Activated CD8-positive, alpha-beta T cell treated with anti-CD3 and anti-CD28 coated beads, Interleukin-2, amount 10 ng/mL, durations not matched to agents 7 days and 5 days (primary cell): ENCODE data around the gene GP5. TPM values are rescaled to one million over a fixed set of nuclear protein-coding genes. Genes with fewer than 3 reads are reported as not detected.

Source experiments
- ATAC-seq: fragments of 150-1000 bp; cut with Tn5 transposase; one replicate; pipeline ENCODE4 v1.10.0; 2021; ENCODE audit warnings: moderate library complexity
- CTCF ChIA-PET: fragments of 350-600 bp; sonication (Branson Sonifier 250); formaldehyde crosslinking; loops from one replicate; lab custom pipeline; 2021; ENCODE audit warnings: antibody characterized with exemption; lab: Charles Lee
- POLR2A ChIA-PET: fragments of 350-600 bp; sonication (Branson Sonifier 250); formaldehyde crosslinking; loops from one replicate; lab custom pipeline; 2021; ENCODE audit warnings: antibody characterized with exemption; lab: Charles Lee
- DNase-seq: peaks from one replicate; pipeline ENCODE4 v3.0.0-alpha.2; 2020
- H3K27ac Mint-ChIP-seq: one replicate; pipeline ENCODE4 v1.8.0; 2021; ENCODE audit warnings: mild to moderate bottlenecking, mixed read lengths
- H3K27me3 Mint-ChIP-seq: one replicate; pipeline ENCODE4 v1.8.0; 2021; ENCODE audit warnings: low read depth, mixed read lengths
- H3K36me3 Mint-ChIP-seq: one replicate; pipeline ENCODE4 v1.8.0; 2021; ENCODE audit warnings: low read depth, mixed read lengths
- H3K4me1 Mint-ChIP-seq: one replicate; pipeline ENCODE4 v1.8.0; 2021; ENCODE audit warnings: low read depth, mixed read lengths
- H3K4me3 Mint-ChIP-seq: one replicate; pipeline ENCODE4 v1.8.0; 2021; ENCODE audit warnings: mild to moderate bottlenecking, mixed read lengths
- H3K9me3 Mint-ChIP-seq: one replicate; pipeline ENCODE4 v1.8.0; 2022; ENCODE audit warnings: mixed read lengths; ENCODE audit not compliant: insufficient read depth
- total RNA-seq, 2 experiments: library from RNA; stranded (reverse); gene quantifications; one replicate each; pipeline ENCODE4 v1.2.3, GENCODE V29; 2021

GP5 gene
- total RNA-seq, 2 experiments from 2014 or later = 1.3 to 1.4 TPM

GRCh38 chr3:194424373-194424772 lies 25.3 kb upstream of the GP5 start:
- DNase-seq = no peak
- H3K4me3 Mint-ChIP-seq = no peak overlapping the region
- POLR2A ChIA-PET = no interaction called here
- no peaks in the 10 kb centered on the region for H3K4me1 Mint-ChIP-seq
- H3K36me3 Mint-ChIP-seq = peaks cover 34% of the 10 kb centered on the region
- no peak for ATAC-seq
- no peaks in the 10 kb centered on the region for H3K27me3 Mint-ChIP-seq
- CTCF ChIA-PET = no interaction called here
- no peaks in the 10 kb centered on the region for H3K9me3 Mint-ChIP-seq
- no peak overlapping the region for H3K27ac Mint-ChIP-seq

DNA sequence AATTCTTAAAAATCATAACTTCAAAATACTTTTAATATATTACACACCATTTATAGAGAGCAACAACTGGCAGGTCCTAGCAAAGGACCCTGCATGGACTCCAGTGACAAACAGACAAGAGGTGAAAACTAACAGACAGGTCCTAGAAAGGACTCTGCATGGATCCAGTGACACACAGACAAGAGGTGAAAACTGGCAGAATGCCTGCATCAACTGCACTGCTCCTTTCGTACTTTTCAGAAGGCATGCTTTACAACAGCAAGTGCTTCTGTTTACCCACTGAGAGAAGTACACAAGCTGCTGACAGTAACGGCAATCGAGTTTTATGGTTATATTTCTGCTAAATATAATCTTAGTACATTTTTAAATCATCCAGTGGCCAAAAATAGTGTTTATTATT lies 24.3 kb upstream of the GP5 start:
- DNase-seq (no peak), ATAC-seq (no peak)
- Mint-ChIP-seq H3K9me3 (no peaks in the 10 kb centered on the region), H3K36me3 (peaks cover 37% of the 10 kb centered on the region), H3K4me3 (no peak overlapping the region), H3K27me3 (no peaks in the 10 kb centered on the region), H3K27ac (no peak overlapping the region), H3K4me1 (no peaks in the 10 kb centered on the region)
- ChIA-PET POLR2A (no interaction called here), CTCF (interaction anchor here (1.4 kb wide), 1 partner anchor 9 kb away, joined by 3 read pairs; no protein-coding TSS in a partner anchor)

DNA sequence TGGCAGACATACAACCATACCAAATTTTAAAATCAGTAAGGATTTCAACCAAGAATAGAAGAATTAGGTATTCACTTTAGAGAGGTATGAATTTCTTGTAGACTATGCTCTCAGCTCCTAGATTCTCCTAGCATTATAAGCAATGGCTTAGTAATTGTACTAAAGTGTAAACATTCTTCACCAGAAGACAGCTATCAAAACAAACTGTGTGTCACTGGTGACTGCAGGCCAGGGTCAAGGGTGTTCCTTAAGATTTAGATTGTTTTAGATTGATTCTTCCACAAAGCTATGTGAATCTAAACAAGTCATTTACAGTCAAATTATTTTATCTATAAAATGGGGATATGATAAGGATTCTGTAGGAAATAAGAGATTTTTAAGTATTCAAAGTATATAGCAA lies 23.1 kb upstream of the GP5 start:
- POLR2A ChIA-PET = no interaction called here
- Mint-ChIP-seq H3K27me3 (no peaks in the 10 kb centered on the region), H3K4me1 (no peaks in the 10 kb centered on the region), H3K4me3 (no peak overlapping the region), H3K36me3 (peaks cover 33% of the 10 kb centered on the region), H3K9me3 (no peaks in the 10 kb centered on the region), H3K27ac (no peak overlapping the region)
- no peak for ATAC-seq
- DNase-seq = no peak
- CTCF ChIA-PET = interaction anchor here (0.8 to 1.4 kb wide), 4 partner anchors 11 to 172 kb away, joined by 3 to 4 read pairs (median 3); no protein-coding TSS in a partner anchor

DNA sequence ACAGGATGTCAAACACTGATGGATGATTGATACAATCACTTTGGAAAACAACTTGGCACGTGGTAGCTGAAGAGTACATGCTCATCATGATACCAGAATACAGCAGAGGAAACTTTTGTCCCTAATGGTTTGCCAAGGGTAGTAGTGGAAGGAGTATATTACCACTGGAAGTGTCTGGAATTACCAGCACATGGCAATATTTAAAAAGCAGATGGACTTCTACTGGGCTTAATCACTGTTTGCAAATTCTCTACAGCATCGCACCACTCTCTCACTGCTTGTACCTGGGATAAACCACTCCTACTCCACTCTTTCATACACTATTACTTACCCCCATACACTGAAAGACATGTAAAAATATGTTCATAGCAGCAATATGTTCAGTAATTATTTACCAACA lies 19.6 kb upstream of the GP5 start:
- H3K9me3 Mint-ChIP-seq = no peaks in the 10 kb centered on the region
- ATAC-seq = no peak
- no peaks in the 10 kb centered on the region for H3K27me3 Mint-ChIP-seq
- no peak for DNase-seq
- CTCF ChIA-PET = no interaction called here
- no peak overlapping the region for H3K27ac Mint-ChIP-seq
- H3K4me1 Mint-ChIP-seq = no peaks in the 10 kb centered on the region
- H3K4me3 Mint-ChIP-seq = no peak overlapping the region
- peaks cover 29% of the 10 kb centered on the region for H3K36me3 Mint-ChIP-seq
- POLR2A ChIA-PET = no interaction called here

GRCh38 chr3:194407423-194407822 lies 8.4 kb upstream of the GP5 start:
- no peak for DNase-seq
- H3K4me1 Mint-ChIP-seq = no peaks in the 10 kb centered on the region
- no peak overlapping the region for H3K4me3 Mint-ChIP-seq
- no peak for ATAC-seq
- no peaks in the 10 kb centered on the region for H3K27me3 Mint-ChIP-seq
- ChIA-PET CTCF (interaction anchor here (0.7 to 4.9 kb wide), 9 partner anchors 11 to 166 kb away, joined by 3 to 35 read pairs (median 4); no protein-coding TSS in a partner anchor), POLR2A (no interaction called here)
- H3K36me3 Mint-ChIP-seq = peaks cover 18% of the 10 kb centered on the region
- no peak overlapping the region for H3K27ac Mint-ChIP-seq
- H3K9me3 Mint-ChIP-seq = no peaks in the 10 kb centered on the region

- POLR2A ChIA-PET = no interaction called here
Observed at GRCh38 chr3:194405766-194406165, 6.7 kb upstream of the GP5 start.

GRCh38 chr3:194404365-194405140 lies 5.5 kb upstream of the GP5 start:
- no peaks in the 10 kb centered on the region for H3K27me3 Mint-ChIP-seq
- H3K4me1 Mint-ChIP-seq = peaks cover 7% of the 10 kb centered on the region
- H3K9me3 Mint-ChIP-seq = no peaks in the 10 kb centered on the region
- peaks cover 11% of the 10 kb centered on the region for H3K36me3 Mint-ChIP-seq
- DNase-seq (peak; percentile 60), ATAC-seq (no peak)
- H3K4me3 Mint-ChIP-seq = no peak overlapping the region
- H3K27ac Mint-ChIP-seq = no peak overlapping the region
- POLR2A ChIA-PET = interaction anchor here (0.6 kb wide), 1 partner anchor 10 kb away, joined by 3 read pairs; no protein-coding TSS in a partner anchor
- CTCF ChIA-PET = interaction anchor here (0.6 to 4.9 kb wide), 20 partner anchors 8 to 100 kb away, joined by 3 to 35 read pairs (median 4); no protein-coding TSS in a partner anchor

More at GRCh38 chr3:194405766-194406165, 6.7 kb upstream of the GP5 start:
- ATAC-seq (no peak), DNase-seq (no peak)
- no peaks in the 10 kb centered on the region for H3K4me1 Mint-ChIP-seq
- H3K27ac Mint-ChIP-seq = no peak overlapping the region
- CTCF ChIA-PET = interaction anchor here (1.3 to 4.9 kb wide), 8 partner anchors 9 to 178 kb away, joined by 3 to 35 read pairs (median 10); no protein-coding TSS in a partner anchor
- H3K4me3 Mint-ChIP-seq = no peak overlapping the region
- no peaks in the 10 kb centered on the region for H3K27me3 Mint-ChIP-seq
- peaks cover 14% of the 10 kb centered on the region for H3K36me3 Mint-ChIP-seq
- H3K9me3 Mint-ChIP-seq = no peaks in the 10 kb centered on the region

DNA sequence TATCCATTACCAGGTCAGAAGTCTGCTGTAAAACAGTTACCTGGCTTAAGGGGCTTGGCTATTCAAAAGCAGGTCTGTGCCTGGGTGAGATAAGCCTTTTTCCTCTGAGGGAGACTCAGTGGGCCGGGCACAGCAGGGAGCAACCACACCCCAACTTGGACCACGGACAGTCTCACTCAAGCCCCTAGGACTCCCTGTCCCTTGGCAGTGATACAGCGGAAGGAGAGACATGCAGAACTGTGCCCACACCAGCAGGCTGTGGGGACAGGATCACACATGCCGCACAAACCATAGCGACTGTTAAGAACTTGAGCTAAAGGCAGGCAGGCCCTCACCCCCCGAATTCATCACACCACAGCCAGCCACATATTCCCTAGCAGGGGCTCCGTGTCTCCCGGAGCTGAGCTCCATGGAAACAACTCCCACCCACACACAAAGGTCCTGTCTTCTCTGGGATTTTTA lies 2.8 kb upstream of the GP5 start:
- ChIA-PET POLR2A (no interaction called here), CTCF (interaction anchor here (1.6 kb wide), 1 partner anchor 70 kb away, joined by 3 read pairs; no protein-coding TSS in a partner anchor)
- Mint-ChIP-seq H3K27me3 (peaks cover 10% of the 10 kb centered on the region), H3K4me1 (peaks cover 33% of the 10 kb centered on the region), H3K36me3 (peaks cover 11% of the 10 kb centered on the region), H3K9me3 (no peaks in the 10 kb centered on the region), H3K27ac (no peak overlapping the region), H3K4me3 (no peak overlapping the region)
- ATAC-seq (no peak), DNase-seq (no peak)

DNA sequence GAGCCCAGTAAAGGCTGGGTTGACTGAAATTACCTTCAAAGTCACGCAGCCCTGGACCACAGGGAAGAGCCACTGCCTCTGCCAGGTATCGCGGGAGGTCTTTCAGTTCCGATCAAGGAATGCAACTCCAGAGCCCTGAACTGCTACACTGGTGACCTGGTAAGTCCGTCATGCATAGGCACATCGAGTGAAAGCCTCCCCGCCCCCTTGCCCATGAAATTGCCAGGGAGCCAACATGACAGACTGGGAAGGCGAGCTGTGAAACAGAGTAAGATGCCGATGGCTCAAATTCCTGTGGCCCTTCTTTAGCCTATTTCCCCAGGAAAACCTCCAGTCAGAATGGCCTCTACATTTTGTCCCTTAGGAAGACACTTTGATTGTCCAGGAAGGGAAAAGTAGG lies 2.3 kb upstream of the GP5 start:
- ATAC-seq = no peak

GRCh38 chr3:194399874-194400411 lies 877 bp upstream of the GP5 start:
- H3K9me3 Mint-ChIP-seq = no peaks in the 10 kb centered on the region
- peaks cover 13% of the 10 kb centered on the region for H3K27me3 Mint-ChIP-seq
- H3K4me1 Mint-ChIP-seq = peaks cover 50% of the 10 kb centered on the region
- POLR2A ChIA-PET = interaction anchor here (0.6 kb wide), 1 partner anchor 601 kb away, joined by 3 read pairs; no protein-coding TSS in a partner anchor
- CTCF ChIA-PET = no interaction called here
- H3K36me3 Mint-ChIP-seq = peaks cover 5% of the 10 kb centered on the region
- ATAC-seq (no peak), DNase-seq (no peak)
- H3K27ac Mint-ChIP-seq = no peak overlapping the region
- no peak overlapping the region for H3K4me3 Mint-ChIP-seq

More for the DNA sequence above, 2.3 kb upstream of the GP5 start:
- DNase-seq = no peak
- peaks cover 10% of the 10 kb centered on the region for H3K27me3 Mint-ChIP-seq
- no peaks in the 10 kb centered on the region for H3K9me3 Mint-ChIP-seq
- H3K36me3 Mint-ChIP-seq = peaks cover 11% of the 10 kb centered on the region
- H3K27ac Mint-ChIP-seq = no peak overlapping the region
- CTCF ChIA-PET = no interaction called here
- POLR2A ChIA-PET = no interaction called here
- H3K4me3 Mint-ChIP-seq = no peak overlapping the region
- peaks cover 37% of the 10 kb centered on the region for H3K4me1 Mint-ChIP-seq

GRCh38 chr3:194397757-194398312 lies 1.2 kb downstream of the GP5 start:
- CTCF ChIA-PET = interaction anchor here (0.6 to 4.7 kb wide), 12 partner anchors 9 to 1783 kb away, joined by 3 to 35 read pairs (median 4); no protein-coding TSS in a partner anchor
- H3K9me3 Mint-ChIP-seq = no peaks in the 10 kb centered on the region
- ATAC-seq = peak; percentile 52
- POLR2A ChIA-PET = interaction anchor here (0.7 to 1.4 kb wide), 2 partner anchors 65 to 90 kb away, joined by 3 read pairs; no protein-coding TSS in a partner anchor
- peak overlapping the region; percentile 75 for H3K4me3 Mint-ChIP-seq
- peaks cover 50% of the 10 kb centered on the region for H3K4me1 Mint-ChIP-seq
- H3K36me3 Mint-ChIP-seq = no peaks in the 10 kb centered on the region
- DNase-seq = peak; percentile 68
- peaks cover 17% of the 10 kb centered on the region for H3K27me3 Mint-ChIP-seq
- peak overlapping the region; percentile 78 for H3K27ac Mint-ChIP-seq
